HG03045 (cell line): ENCODE data around the gene CTIF.

ENCODE experiments used
- ATAC-seq: cut with Tn5 transposase; IDR thresholded peaks from one replicate; pipeline ENCODE4 v1.9.1; 2021; ENCODE audit warnings: mild to moderate bottlenecking, moderate library complexity; ENCODE audit not compliant: unreplicated experiment

Gene CTIF

DNA sequence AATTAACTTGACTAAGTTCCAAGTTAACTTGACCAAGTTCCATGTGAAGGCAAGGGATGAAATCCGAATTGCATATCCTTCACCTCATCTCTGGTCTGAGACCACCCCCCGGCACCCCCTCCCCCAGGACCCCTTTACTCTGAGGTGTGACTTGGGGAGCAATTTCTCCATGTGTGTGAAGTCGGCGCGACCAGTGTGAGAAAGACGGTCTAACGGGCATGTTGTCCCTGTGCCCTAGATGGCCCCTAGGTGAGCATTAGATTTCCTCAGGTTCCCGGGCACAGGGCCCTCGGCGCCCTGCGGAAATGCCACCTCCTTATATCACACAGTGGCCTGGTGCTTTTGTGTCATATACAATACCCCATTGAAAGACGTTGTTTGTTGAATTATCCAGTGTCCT is 137.1 kb downstream of the CTIF start:
- ATAC-seq = no peak

DNA sequence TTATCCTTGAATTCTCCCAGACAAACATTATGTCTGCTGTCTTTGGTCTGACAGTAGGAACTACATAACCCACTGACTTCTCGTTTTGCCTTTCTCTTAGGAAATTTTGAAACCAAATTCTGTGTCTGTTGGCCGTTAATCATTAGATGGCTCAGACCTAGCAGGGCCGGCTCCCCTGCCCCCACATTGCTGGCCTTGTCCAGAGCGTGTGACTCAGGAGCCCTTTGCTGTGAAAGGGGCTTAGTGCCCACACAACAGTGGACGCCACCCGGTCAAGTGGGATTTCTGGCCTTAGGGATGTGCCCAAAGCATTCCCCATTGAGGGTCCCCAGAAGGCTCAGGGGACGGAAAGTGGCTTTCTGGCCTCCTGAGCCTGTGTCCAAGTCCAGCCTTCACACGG is 137.5 kb downstream of the CTIF start:
- ATAC-seq = no peak

DNA sequence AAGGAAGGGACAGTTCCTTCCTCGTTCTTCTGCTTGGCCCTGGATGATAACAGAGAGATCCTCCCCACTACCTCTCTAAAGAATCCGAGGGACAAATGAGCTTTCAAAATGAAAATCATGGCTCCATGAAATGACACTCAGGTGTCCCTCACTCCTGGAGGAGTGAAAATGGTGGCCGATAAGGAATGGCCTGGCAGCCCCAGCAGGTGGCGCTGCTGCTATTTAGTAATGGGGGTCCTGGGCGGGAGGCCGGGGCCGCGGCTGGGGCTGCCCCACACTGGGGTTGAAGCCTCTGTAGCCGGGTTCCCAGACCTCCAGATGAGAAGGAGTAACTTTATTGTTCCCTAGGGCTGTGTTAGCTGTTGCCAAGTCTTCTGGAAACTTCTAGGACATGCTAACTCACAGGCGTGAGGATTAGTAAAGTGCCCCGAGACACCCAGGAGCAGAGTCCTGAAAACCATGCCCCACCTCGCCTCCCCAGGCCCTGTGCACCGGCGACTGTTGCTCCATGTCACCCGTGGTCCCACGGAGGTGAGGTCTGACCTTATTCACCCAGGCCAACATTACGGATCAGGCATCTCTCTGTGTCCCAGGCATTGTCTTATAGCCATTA is 138.0 kb downstream of the CTIF start:
- no peak for ATAC-seq

DNA sequence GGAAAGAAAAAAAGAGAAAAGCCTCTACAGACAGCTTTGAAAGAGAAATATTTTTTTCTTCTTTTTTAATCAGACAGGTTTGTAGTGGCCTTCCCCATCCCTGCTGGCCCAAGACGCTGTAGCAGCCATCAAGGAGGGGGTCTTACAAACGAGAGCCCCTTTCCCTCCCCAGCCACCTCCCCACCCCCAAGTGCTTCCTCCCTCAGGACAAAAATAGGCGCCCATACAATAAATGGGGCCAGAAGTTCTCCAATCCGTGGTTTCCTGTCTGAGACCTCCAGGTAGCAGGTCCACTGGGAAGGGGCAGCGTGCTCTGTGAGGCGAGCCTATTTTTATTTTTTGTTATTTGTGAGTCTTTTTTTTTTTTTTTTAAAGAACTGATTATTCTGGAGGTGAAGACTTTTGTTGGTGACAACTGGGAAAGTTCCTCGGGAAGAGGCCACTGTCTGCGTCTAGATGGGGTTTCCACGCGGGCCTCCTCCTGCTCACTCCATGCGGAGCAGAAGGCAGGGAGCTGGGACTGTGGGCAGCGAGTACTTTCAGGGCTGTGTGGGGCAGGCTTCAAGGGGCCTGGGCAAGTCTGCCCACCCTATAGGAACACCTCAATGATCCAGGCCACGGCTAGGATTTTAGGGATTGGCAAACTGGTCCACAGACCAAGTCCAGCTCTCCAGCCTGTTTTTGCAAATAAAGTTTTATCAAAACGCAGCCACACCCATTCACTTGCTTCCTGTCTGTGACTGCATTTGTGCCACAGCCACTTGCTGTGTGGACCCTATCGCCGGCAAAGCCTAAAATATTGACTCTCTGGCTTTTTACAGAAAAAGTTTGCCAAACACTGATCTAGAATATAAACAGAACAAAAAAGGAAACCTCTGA is 139.6 kb downstream of the CTIF start:
- ATAC-seq = no peak

DNA sequence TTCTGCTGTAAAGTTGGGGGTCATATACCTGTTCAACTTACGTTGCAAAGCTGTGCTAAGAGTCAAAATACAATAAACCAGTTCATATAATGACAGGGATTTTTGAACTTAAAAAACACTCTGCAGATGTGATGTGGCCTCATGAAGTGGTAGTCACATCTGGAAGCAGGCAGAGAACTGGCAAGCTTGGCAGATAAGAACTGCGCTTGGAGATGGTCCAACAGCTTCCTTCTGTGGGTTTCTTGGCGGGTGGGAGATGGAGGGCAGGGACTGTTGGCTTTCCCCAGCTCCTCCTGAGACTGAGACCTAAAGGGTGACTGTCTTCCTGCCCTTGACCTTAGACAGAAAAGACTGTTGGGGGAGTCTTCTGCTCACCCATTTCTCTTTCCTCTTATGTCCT is 140.4 kb downstream of the CTIF start:
- no peak for ATAC-seq

DNA sequence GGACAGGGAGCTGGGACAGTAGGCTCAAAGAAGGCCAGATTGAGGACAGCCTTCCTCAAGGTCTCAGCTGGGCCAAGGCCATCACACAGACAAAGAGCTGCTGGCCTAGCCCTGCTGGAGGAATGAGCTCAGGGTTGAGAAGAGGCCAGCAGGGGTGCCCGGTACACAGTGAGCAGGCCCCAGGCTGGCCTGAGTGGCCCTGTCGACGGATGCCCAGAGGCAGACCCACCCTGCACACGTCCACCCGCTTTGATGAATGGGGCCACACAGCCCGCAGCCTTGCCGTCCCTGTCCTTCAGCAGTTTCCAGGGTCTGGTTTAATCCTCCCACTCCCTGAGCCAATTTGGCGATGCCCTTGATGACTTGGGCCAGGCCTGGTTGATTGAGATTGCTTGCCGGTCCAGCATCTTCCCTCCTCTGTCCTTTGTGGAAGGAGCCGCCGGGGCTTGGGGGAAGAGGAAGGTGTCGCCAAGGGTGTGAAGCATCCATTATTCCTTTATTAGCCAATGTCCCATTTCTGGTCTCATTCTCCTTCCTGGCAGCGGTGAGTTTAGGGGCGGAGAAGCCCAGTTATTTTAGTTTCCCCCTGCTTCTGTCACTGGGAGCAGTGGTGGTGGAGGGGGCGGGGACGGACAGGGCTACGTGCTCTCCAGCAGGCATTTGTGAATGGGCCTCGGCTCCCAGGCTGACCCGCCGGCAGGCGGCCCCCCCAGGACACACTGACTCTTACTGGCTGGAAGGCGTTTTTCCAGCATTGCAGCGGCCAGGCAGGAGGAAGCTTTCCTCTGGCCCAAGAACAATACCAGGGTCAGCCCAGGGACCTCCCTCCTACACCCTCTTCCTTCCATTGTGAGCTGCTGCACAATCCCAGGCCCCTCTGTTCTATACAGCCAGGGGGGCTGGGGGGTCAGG is 141.8 kb downstream of the CTIF start:
- ATAC-seq = no peak

DNA sequence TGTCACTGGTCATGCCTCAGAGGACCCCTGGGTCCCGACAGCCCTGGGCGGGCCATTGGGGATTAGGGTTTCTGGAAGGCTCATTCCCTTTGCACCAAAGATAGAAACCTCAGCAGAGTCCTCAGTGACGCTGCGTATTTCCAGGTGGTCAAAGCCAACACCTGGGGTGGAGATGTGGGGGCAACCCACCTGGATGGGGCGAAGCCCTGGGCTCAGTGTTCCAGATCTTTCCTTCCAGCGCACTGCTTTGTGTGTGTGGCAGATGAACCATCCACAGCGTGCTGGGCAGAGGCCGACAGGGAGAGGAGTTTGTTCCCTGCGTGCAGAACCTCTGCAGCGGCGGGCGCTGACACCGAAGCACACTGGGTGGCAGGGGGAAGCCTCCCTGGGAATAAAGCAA is 143.9 kb downstream of the CTIF start:
- no peak for ATAC-seq

DNA sequence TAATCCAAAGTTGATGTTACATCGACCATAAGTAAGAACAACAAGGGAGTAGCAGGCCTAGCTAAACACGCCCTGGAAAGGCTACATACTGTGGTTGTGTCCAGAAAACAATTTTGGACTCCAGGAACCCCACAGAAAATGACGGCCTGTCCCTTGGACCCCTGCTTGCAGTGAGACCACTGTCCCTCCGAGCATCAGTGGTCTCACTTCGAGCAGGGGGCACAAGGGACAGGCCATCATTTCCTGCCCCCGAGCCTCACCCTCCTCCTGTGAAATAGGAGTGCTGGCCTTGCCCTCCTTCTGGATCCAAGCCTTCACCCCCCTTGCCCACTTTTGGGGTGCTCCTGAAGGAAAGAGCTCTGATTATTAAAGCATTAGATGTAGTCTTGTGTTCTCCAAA is 144.4 kb downstream of the CTIF start:
- no peak for ATAC-seq

DNA sequence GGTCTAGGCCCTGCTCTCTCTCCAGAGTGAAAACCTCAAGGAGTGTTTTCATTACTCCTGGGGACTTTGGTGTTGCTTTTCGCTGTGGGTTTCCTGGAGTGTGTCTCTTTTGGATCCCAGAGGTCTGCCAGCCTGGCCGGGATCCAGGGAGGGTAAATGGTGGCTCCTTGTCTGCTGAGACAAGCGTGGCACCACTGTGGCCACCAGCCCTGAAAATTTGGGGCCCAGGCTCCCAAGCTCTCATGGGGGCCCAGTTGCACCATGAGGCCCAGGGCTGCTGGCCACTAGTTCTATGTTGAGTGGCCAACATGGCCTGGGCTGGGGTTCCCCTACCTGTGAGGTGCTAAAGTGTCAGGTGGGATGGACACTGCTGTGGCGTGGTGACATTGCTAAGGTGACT is 144.8 kb downstream of the CTIF start:
- ATAC-seq = no peak

DNA sequence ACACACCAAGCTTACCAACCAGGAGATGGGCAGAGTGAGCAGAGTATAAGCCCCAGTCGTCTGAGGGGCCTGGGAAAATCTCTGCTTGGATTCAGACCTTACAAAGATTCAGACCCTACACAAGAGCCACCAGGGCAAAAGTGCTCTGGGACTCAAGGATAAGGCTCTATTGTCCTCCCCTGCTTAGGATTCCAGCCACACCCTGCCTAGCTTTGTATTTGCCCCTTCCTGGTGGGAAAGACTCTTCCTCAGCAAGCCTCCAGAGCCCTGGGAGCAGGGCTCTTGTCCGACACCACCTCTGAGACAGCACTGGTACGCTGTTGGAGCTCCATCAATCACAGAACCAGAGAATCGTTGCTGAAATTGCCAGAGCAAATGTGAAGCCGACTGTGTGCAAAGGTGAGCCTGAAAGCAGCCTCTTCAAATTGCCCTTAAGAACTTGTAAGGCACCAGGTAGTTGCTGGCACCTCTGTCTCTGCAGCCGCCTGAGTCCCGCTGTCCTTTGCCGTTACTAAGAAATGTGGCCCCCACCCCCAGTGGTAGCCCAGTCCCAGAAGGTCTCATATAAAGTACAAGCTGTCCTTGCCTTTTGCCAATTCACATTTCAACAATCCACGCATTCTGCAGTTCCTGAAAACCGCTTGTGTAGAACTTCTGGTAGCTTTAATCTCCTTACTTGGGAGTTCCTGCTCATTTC is 148.7 kb downstream of the CTIF start:
- ATAC-seq = no peak

DNA sequence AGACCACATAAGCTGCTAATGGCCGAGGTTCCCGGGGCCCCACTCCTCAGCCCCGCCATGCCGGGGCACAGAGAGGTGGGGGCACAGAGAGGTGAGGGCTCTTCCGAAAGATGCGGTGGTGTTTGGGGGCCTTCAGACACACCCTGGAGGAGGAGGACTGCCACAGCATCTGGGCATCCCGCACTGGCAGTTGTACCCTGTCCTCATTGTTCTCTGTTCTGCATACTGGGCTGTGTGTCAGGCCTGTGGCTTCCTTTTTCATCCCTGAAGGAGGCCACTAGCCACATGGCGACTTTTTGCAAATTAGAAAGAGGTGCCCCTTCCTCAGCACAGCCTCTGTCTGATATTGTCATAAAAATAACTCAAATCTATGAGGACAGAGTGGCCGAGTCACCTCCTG is 150.1 kb downstream of the CTIF start:
- ATAC-seq = no peak

DNA sequence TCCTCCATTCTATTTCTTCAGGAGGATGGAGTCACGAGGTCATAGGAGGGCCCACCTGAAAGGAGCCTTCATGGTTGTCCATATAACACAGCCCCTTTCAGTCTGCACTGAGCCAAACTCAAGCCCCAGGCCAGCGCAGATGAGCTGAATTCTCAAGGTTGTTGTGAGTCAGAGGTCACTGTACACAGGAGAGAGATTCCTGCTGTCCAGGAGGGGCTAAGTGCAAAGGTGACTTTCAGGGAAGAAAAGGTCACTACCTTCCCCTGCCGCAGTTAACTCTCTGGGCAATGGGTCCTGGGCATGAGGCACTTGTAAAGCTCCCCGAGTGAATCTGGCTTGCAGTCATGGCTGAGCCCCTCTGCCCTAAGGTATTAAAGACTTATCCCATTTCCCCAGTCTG is 150.7 kb downstream of the CTIF start:
- no peak for ATAC-seq

DNA sequence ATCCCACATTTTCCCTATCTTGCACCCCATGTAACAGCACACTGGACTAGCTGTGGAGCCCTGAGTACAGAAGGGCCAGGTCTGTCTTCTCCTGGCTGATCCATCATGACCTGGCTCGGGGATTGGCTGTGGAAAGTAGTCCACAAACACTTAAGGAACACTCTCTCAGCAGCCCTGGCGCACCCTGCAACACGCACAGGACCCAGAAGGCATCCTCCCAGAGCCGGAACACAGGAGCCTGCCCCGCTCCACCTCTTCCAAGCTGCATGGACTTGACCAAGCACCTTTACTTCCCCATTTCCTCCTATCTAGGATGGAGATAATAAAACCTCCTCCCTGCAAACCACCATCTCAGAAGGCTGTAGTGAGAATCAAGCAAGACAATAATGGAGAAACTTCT is 151.7 kb downstream of the CTIF start:
- no peak for ATAC-seq

DNA sequence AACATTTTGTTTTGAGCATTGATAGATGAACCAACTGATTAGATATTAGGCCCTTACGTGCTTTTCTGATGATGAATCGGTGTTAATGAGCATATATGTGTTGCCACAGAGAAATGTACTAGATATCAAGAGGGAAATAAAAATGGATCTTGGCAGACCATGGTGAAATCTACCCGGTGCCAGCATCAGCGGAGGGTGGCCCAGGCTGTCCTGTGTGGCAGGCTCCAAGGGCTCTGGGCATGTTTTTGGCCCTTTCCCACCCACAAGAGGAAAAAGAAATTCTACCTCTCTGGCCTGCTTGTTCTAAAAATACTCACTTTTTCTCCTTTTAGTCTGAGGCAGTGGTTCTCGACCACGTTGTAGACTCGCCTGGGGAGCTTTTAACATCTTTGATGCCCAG is 154.2 kb downstream of the CTIF start:
- ATAC-seq = no peak

DNA sequence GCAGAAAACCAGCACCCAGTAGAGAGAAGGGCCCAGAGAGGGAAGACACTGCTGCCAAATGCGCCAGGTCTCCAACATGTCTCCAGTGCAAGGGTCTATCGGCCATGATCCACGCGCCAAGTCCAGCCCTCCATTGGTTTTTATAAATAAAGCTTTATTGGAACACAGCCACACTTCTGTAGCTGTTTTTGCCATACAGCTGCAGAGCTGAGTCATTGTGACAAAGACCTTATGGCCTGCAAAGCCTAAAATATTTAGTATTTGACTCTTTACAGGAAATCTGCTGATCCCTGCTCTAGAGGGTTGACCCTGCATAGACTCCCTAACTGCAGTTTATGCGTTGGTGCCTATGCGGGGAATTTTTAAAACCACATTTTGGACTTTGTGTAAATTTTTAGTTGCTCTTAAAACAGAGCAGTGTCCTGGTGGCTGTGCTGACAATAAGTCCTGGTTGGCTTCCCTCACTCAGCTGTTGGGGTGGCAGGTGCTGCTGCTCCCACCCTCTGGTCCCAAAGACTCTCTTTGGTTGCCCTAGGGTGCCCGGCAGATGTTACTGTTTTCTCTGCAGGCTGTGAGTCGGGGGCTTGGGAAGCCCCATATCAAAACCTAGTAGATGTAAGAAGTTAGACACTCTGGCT is 154.9 kb downstream of the CTIF start:
- ATAC-seq = no peak

DNA sequence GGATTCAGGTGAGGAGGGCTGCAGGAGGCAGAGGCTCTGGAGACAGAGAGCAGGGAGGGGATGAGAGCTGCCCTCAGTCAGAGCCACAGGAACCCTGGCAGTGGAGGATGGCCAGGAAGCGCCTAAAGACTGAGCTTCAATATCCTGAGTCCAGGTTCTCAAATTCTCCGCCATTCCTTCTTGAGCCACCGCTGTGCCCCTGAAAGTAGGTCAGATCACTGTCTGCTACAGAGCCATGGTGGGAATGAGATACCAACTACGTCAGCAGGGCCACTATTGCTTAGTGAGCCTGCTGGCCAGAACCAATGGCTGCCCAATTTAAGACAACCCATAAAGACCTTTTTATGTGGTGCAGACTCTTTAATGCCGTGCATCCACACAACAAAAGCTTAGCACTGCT is 155.5 kb downstream of the CTIF start:
- ATAC-seq = no peak

DNA sequence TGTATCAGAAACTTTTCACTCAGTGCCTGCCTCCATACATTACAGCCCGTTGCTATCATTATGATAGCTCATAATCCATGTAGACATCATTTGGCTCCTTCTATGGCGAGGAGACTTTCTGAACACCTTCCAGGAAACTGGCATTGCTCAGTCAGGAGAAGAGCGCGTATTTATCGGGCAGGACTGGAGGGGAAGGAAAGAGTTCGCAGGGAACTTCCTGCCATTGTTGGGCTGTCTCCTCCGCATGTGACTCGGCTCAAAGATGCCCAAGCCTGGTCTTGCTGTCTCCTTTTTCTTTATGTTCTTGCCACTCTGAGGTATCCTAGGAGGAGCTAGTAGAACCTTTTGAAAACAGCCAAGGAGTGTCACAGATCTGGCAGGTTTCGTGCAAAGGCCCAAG is 156.8 kb downstream of the CTIF start:
- no peak for ATAC-seq

DNA sequence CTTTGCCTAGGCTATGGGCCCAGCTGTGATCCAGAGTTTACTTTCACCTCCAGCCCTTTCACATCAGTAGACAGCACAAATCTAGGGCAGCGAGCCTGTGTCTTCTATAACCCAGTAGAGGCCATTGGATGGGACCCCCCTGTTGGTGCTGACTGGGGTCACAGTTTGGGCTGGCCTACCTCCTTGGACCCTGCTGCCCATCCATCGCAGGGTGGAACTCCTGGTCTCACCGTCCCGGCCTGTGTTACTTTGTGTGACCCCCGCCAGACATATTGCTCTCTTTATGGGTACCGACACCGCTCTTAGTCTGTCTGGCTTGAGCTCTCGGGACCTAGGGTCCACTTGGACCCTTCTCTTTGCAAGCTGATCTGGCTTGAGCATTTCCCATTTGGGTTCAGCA is 157.4 kb downstream of the CTIF start:
- no peak for ATAC-seq

DNA sequence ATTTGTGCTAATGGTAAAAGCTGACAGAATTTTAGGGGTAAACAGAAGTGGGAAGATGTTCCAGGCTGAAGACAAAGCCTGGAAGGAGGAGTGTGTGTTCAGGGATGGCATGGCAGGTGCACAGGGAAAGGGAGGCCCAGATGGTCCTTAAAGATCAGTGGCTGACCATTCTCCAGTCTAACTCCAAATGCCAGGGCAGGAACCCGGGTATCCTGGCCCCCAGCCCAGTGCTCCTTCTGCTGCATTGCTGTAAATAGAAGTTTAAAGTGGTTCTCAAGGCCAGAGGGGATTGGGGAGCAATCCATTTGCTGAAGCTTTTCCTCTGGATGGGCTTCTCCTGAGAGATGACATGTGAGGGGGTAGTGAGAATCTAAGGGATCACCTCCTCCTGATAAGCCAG is 158.6 kb downstream of the CTIF start:
- no peak for ATAC-seq

DNA sequence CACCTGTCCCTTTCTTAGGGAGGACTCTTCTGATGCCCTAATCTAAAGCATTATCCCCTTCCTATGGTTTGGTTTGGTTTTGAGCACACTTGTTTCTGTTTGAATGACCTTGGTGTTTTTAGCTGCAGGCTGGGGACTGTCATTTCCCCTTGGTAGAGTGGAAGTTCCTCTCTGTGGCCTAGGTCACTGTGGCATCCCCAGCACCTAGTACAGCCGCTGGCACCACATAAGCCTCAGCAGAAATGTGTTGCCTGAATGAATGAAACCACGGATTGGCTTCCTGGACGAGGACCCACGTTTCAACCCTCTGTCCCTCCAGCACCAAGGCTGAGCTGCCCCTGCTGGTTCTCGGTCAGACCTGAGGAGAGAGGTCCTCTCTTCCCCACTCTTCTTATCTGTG is 159.9 kb downstream of the CTIF start:
- ATAC-seq = no peak

DNA sequence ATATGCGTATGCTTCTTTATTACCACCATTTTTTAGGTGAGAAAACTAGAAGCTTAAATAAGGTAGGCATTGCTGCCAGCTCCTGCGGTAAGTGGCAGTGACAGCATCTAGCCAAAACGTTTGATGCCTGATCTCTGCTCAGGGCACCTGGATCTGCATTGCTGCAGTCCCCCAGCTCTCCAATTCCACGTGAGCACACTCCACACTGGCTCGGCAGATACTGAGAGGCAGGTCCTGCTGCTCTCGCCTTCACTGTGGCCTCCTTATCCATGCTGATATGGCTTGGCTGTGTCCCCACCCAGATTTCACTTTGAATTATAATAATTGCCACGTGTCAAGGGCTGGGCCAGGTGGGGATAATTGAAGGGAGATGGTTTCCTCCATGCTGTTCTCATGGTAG is 160.9 kb downstream of the CTIF start:
- ATAC-seq = no peak
